Measurements from ENCODE around the gene SH3PXD2B. TPM values are rescaled to one million over a fixed set of nuclear protein-coding genes. Genes with fewer than 3 reads are reported as not detected.
"Not testable (repeated sequence)": the region's sequence is repeated elsewhere in the genome, so short reads cannot be mapped to it uniquely, and the experiment has no call there.

Gene SH3PXD2B
- total and polyA plus RNA-seq, 10 donors: 2.0 to 31.8 (median 9.9) TPM

GRCh38 chr5:172335721-172336120 is 118.6 kb downstream of the SH3PXD2B start:
- Histone ChIP-seq H3K9me3 (no peaks in the 10 kb centered on the region), H3K27ac (no peak overlapping the region), H3K36me3 (peaks cover 0 to 19% (median 0%) of the 10 kb centered on the region in 6 donors), H3K4me1 (peaks cover 0 to 10% (median 0%) of the 10 kb centered on the region in 6 donors), H3K4me3 (no peak overlapping the region), H3K27me3 (replicated peaks in 1 of 7) (peaks cover 0 to 17% (median 0%) of the 10 kb centered on the region in 7 donors)
- WGBS, 5 donors: 74 to 89% (median 82%) methylated on average over 4 of the region's 4 CpGs
- TF ChIP-seq CTCF (IDR thresholded peaks at IDR 0.05 in 8 of 11, conservative IDR thresholded peaks at IDR 0.05 in 3 of 11) (no peak), POLR2AphosphoS5 (IDR thresholded peaks at IDR 0.05) (no peak), POLR2A (IDR thresholded peaks at IDR 0.05) (no peak)
- intact Hi-C loops (cut with DNase I; ENCODE audit: low total_unique reads): no loop called here
- no peak for DNase-seq

GRCh38 chr5:172334641-172335040 is 119.7 kb downstream of the SH3PXD2B start:
- DNase-seq: no peak
- intact Hi-C loops (cut with DNase I; ENCODE audit: low total_unique reads): no loop called here

GRCh38 chr5:172334196-172334595 is 120.1 kb downstream of the SH3PXD2B start:
- H3K36me3 ChIP-seq: peaks cover 0 to 7% (median 0%) of the 10 kb centered on the region in 6 donors
- H3K4me3 ChIP-seq: no peak overlapping the region
- no peaks in the 10 kb centered on the region for H3K9me3 ChIP-seq
- TF ChIP-seq POLR2A (IDR thresholded peaks at IDR 0.05) (no peak), POLR2AphosphoS5 (IDR thresholded peaks at IDR 0.05) (no peak), CTCF (IDR thresholded peaks at IDR 0.05 in 8 of 11, conservative IDR thresholded peaks at IDR 0.05 in 3 of 11) (no peak)
- DNase-seq: no peak
- peaks cover 0 to 15% (median 0%) of the 10 kb centered on the region in 7 donors for H3K27me3 ChIP-seq (replicated peaks in 1 of 7)
- H3K27ac ChIP-seq: no peak overlapping the region
- 84 to 92% (median 87%) methylated on average over 5 to 8 of the region's 8 CpGs for WGBS, 5 donors
- peaks cover 0 to 10% (median 0%) of the 10 kb centered on the region in 6 donors for H3K4me1 ChIP-seq
- intact Hi-C loops (cut with DNase I; ENCODE audit: low total_unique reads): no loop called here

More at GRCh38 chr5:172334641-172335040, 119.7 kb downstream of the SH3PXD2B start:
- peaks cover 0 to 10% (median 0%) of the 10 kb centered on the region in 6 donors for H3K4me1 ChIP-seq
- WGBS, 5 donors: 90 to 96% (median 95%) methylated on average over 9 of the region's 9 CpGs
- H3K9me3 ChIP-seq: no peaks in the 10 kb centered on the region
- no peak overlapping the region for H3K4me3 ChIP-seq
- peaks cover 0 to 17% (median 0%) of the 10 kb centered on the region in 7 donors for H3K27me3 ChIP-seq (replicated peaks in 1 of 7)
- H3K36me3 ChIP-seq: peaks cover 0 to 11% (median 0%) of the 10 kb centered on the region in 6 donors
- TF ChIP-seq POLR2AphosphoS5 (IDR thresholded peaks at IDR 0.05) (no peak), POLR2A (IDR thresholded peaks at IDR 0.05) (no peak), CTCF (IDR thresholded peaks at IDR 0.05 in 8 of 11, conservative IDR thresholded peaks at IDR 0.05 in 3 of 11) (no peak)
- no peak overlapping the region for H3K27ac ChIP-seq

DNA sequence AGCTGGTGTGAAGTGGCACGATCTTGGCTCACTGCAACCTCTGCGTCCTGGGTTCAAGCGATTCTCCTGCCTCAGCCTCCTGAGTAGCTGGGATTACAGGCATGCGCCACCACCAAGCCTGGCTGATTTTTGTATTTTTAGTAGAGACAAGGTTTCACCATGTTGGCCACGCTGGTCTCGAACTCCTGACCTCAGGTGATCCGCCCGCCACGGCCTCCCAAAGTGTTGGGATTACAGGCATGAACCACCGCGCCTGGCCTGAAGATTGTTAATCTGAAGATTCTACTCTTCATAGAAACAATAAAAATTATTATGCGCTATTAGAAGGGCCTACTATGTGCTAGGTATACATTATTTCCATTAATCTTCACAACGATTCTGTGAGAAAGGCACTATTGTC is 127.4 kb downstream of the SH3PXD2B start:
- 84 to 95% (median 90%) methylated on average over 12 to 13 of the region's 13 CpGs for WGBS, 5 donors
- H3K27me3 ChIP-seq (replicated peaks in 1 of 7); H3K9me3 ChIP-seq; H3K4me3 ChIP-seq; H3K36me3 ChIP-seq; intact Hi-C loops (cut with DNase I; ENCODE audit: low total_unique reads); H3K4me1 ChIP-seq; H3K27ac ChIP-seq; DNase-seq: not testable (repeated sequence)

- Histone ChIP-seq H3K9me3 (no peaks in the 10 kb centered on the region), H3K4me3 (no peak overlapping the region), H3K27me3 (replicated peaks in 1 of 7) (no peaks in the 10 kb centered on the region), H3K4me1 (peaks cover 0 to 8% (median 0%) of the 10 kb centered on the region in 6 donors), H3K36me3 (no peaks in the 10 kb centered on the region), H3K27ac (no peak overlapping the region)
- TF ChIP-seq CTCF (IDR thresholded peaks at IDR 0.05 in 8 of 11, conservative IDR thresholded peaks at IDR 0.05 in 3 of 11) (no peak), POLR2AphosphoS5 (IDR thresholded peaks at IDR 0.05) (no peak), POLR2A (IDR thresholded peaks at IDR 0.05) (no peak)
- 87 to 95% (median 90%) methylated on average over 9 of the region's 9 CpGs for WGBS, 5 donors
- no peak for DNase-seq
- intact Hi-C loops (cut with DNase I; ENCODE audit: low total_unique reads): no loop called here
Measured at GRCh38 chr5:172325452-172325851, 128.9 kb downstream of the SH3PXD2B start.
